Lower lobe of right lung (tissue), 2 donors: ENCODE measurements around the gene GOLGA6L26. TPM values are rescaled to one million over a fixed set of nuclear protein-coding genes. Genes with fewer than 3 reads are reported as not detected.
"Not testable (repeated sequence)": the region's sequence is repeated elsewhere in the genome, so short reads cannot be mapped to it uniquely, and the experiment has no call there.

Experiments used
- ATAC-seq, 2 donors: fragments of 200-7000 bp; cut with Tn5 transposase; one replicate each; pipeline ENCODE4 v1.9.1; 2020 to 2022; ENCODE audit warnings: mild to moderate bottlenecking in 2 of 2, moderate library complexity in 2 of 2
- DNase-seq: peaks from one replicate; pipeline ENCODE4 v3.0.0-alpha.2; 2020
- H3K27ac ChIP-seq: fragments of 200-600 bp; one replicate; pipeline ENCODE4 v1.8.0; 2022
- H3K27me3 ChIP-seq: fragments of 200-600 bp; one replicate; pipeline ENCODE4 v1.8.0; 2022; ENCODE audit warnings: low read depth
- H3K36me3 ChIP-seq: fragments of 200-600 bp; one replicate; pipeline ENCODE4 v1.8.0; 2022; ENCODE audit warnings: mild to moderate bottlenecking
- H3K4me1 ChIP-seq: fragments of 200-600 bp; one replicate; pipeline ENCODE4 v1.8.0; 2022
- H3K4me3 ChIP-seq: fragments of 200-600 bp; one replicate; pipeline ENCODE4 v1.8.0; 2022; ENCODE audit warnings: mild to moderate bottlenecking
- H3K9me3 ChIP-seq: fragments of 200-600 bp; one replicate; pipeline ENCODE4 v1.8.0; 2022
- CTCF ChIP-seq: fragments of 200-600 bp; IDR thresholded peaks from one replicate; pipeline ENCODE4 v1.8.0; 2022; ENCODE audit warnings: antibody characterized with exemption, mild to moderate bottlenecking
- intact Hi-C: fragments of 100-400 bp; cut with DNase I; formaldehyde crosslinking; loops from one replicate; pipeline ENCODE4 v1.11.0; 2022
- total RNA-seq: library from RNA; stranded (reverse); fragmentation: NEBNext Ultra II Directional; extraction: Animal tissue kit (Norgen Biotek cat#: 25700); gene quantifications from one replicate; pipeline ENCODE4 v1.2.1, GENCODE V29; 2021
- donor health status: DM: no; HTN: yes; CAD: no; lungs with severe emphysema.

GOLGA6L26 gene
- total RNA-seq, 1 donor from 2014 or later, result not detected

GRCh38 chr15:23370578-23370977, 36.6 kb upstream of the GOLGA6L26 start:
- intact Hi-C loops, result no loop called here
- Histone ChIP-seq H3K4me3 (no peak overlapping the region), H3K27ac (no peak overlapping the region), H3K27me3 (no peaks in the 10 kb centered on the region), H3K9me3 (no peaks in the 10 kb centered on the region), H3K4me1 (no peaks in the 10 kb centered on the region), H3K36me3 (no peaks in the 10 kb centered on the region)
- DNase-seq, result no peak
- no peak for TF ChIP-seq CTCF
- ATAC-seq, result no peak

GRCh38 chr15:23364261-23364660, 30.3 kb upstream of the GOLGA6L26 start:
- H3K4me3 ChIP-seq, intact Hi-C loops, H3K4me1 ChIP-seq, H3K9me3 ChIP-seq, H3K27me3 ChIP-seq, H3K36me3 ChIP-seq, DNase-seq, H3K27ac ChIP-seq, ATAC-seq: not testable (repeated sequence)

GRCh38 chr15:23362622-23363021, 28.6 kb upstream of the GOLGA6L26 start:
- H3K4me1 ChIP-seq, ATAC-seq, H3K27ac ChIP-seq, H3K27me3 ChIP-seq, intact Hi-C loops, H3K4me3 ChIP-seq, H3K36me3 ChIP-seq, H3K9me3 ChIP-seq, DNase-seq: not testable (repeated sequence)

GRCh38 chr15:23354448-23354847, 20.5 kb upstream of the GOLGA6L26 start, which contains the start of gene GOLGA8S:
Gene GOLGA8S, plus strand, starts transcription at chr15:23354748. Its CDS starts 62 bp downstream, at chr15:23354810.
- ATAC-seq, H3K27ac ChIP-seq: not testable (repeated sequence)

GRCh38 chr15:23311233-23311632, 22.8 kb downstream of the GOLGA6L26 start:
- not testable (repeated sequence) for H3K4me3 ChIP-seq

More at GRCh38 chr15:23354448-23354847, 20.5 kb upstream of the GOLGA6L26 start, which contains the start of gene GOLGA8S:
- H3K4me1 ChIP-seq, H3K27me3 ChIP-seq, H3K36me3 ChIP-seq, DNase-seq, H3K9me3 ChIP-seq, intact Hi-C loops, H3K4me3 ChIP-seq: not testable (repeated sequence)

GRCh38 chr15:23305921-23306320, 28.1 kb downstream of the GOLGA6L26 start:
- intact Hi-C loops, H3K4me3 ChIP-seq, ATAC-seq, DNase-seq, H3K27me3 ChIP-seq, H3K9me3 ChIP-seq, H3K4me1 ChIP-seq, H3K27ac ChIP-seq: not testable (repeated sequence)
- peaks cover 17% of the 10 kb centered on the region for H3K36me3 ChIP-seq

More at GRCh38 chr15:23311233-23311632, 22.8 kb downstream of the GOLGA6L26 start:
- ATAC-seq, H3K4me1 ChIP-seq, H3K27me3 ChIP-seq, H3K9me3 ChIP-seq, H3K27ac ChIP-seq, DNase-seq, intact Hi-C loops: not testable (repeated sequence)
- peaks cover 21% of the 10 kb centered on the region for H3K36me3 ChIP-seq

GRCh38 chr15:23304805-23305204, 29.2 kb downstream of the GOLGA6L26 start:
- H3K27ac ChIP-seq, ATAC-seq, H3K4me1 ChIP-seq, H3K9me3 ChIP-seq, H3K4me3 ChIP-seq, intact Hi-C loops, H3K27me3 ChIP-seq, DNase-seq: not testable (repeated sequence)
- peaks cover 11% of the 10 kb centered on the region for H3K36me3 ChIP-seq

- ATAC-seq, intact Hi-C loops: not testable (repeated sequence)
These were observed 29.7 kb downstream of the GOLGA6L26 start for GRCh38 chr15:23304267-23304666.

GRCh38 chr15:23303654-23304053, 30.3 kb downstream of the GOLGA6L26 start:
- H3K4me3 ChIP-seq, result peak overlapping the region; percentile 42
- DNase-seq, result peak; percentile 59
- H3K27me3 ChIP-seq, H3K27ac ChIP-seq, H3K4me1 ChIP-seq, ATAC-seq, H3K9me3 ChIP-seq, H3K36me3 ChIP-seq, intact Hi-C loops: not testable (repeated sequence)

More at GRCh38 chr15:23304267-23304666, 29.7 kb downstream of the GOLGA6L26 start:
- H3K27ac ChIP-seq, H3K9me3 ChIP-seq, H3K4me1 ChIP-seq, H3K36me3 ChIP-seq, DNase-seq, H3K27me3 ChIP-seq: not testable (repeated sequence)
- peak overlapping the region; percentile 42 for H3K4me3 ChIP-seq

- DNase-seq, H3K27ac ChIP-seq, H3K4me3 ChIP-seq, H3K36me3 ChIP-seq, intact Hi-C loops, H3K9me3 ChIP-seq, H3K4me1 ChIP-seq, ATAC-seq, H3K27me3 ChIP-seq: not testable (repeated sequence)
These were observed 30.8 kb downstream of the GOLGA6L26 start for GRCh38 chr15:23303246-23303645.

Other genes with a start within 250 kb of the GOLGA6L26 start
- not detected for gene GOLGA6L1, start 197.4 kb downstream of the GOLGA6L26 start, total RNA-seq
- gene GOLGA8S, start 20.6 kb upstream of the GOLGA6L26 start, total RNA-seq, result 0.53 TPM
- not detected for gene GOLGA6L2, start 113.0 kb upstream of the GOLGA6L26 start, total RNA-seq
- gene MKRN3, start 231.5 kb upstream of the GOLGA6L26 start, total RNA-seq, result 0.41 TPM